HEK293T (cell line): ENCODE data around the gene IL15.

ENCODE experiments used
- ELF4 ChIP-seq: fragments of 450-650 bp; IDR thresholded peaks from 2 replicates; pipeline ENCODE4 v1.6.1; 2017; ENCODE audit warnings: antibody characterized with exemption
- FOXK2 ChIP-seq: fragments of 450-650 bp; IDR thresholded peaks from 2 replicates; pipeline ENCODE4 v1.6.1; 2016; ENCODE audit warnings: mild to moderate bottlenecking
- LEF1 ChIP-seq: fragments of 450-650 bp; IDR thresholded peaks from 2 replicates; pipeline ENCODE4 v1.6.1; 2017; ENCODE audit warnings: mild to moderate bottlenecking, borderline replicate concordance
- TF ChIP-seq, protein P1 (sequence below): fragments of 450-650 bp; IDR thresholded peaks from 2 replicates; pipeline ENCODE4 v1.6.1; 2016

DNA sequence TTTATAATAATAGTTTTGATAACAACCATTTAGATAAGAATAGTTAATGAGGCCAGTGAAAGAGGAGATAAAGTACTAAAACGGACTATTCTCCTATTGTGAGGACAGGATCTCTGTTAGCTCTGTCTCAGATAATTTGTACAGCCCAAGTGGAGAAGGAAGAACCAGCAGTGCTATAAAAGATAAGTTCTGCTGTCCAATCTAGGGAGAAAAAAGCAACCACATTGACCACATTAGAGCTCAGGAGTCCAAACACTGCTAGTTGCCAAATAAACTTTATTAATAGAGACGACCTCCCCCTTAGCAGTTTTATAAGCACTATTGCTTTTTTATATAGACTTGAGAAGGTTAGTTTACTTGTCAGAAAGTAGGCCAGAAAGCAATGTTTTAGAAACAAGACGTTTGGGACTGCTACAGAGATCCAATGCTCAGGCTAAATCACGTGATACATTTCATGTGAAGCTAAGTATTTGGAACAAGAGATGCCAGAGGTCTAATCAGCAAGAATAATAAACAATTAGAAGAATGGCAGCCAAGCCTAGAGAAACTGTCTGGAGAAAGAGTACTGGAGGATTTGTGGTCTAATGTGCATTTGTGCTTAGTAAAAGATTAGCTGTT lies 15.9 kb downstream of the IL15 start:
- TF ChIP-seq, protein P1, sequence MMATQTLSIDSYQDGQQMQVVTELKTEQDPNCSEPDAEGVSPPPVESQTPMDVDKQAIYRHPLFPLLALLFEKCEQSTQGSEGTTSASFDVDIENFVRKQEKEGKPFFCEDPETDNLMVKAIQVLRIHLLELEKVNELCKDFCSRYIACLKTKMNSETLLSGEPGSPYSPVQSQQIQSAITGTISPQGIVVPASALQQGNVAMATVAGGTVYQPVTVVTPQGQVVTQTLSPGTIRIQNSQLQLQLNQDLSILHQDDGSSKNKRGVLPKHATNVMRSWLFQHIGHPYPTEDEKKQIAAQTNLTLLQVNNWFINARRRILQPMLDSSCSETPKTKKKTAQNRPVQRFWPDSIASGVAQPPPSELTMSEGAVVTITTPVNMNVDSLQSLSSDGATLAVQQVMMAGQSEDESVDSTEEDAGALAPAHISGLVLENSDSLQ = no peak
- TF ChIP-seq FOXK2 (no peak), ELF4 (no peak), LEF1 (no peak)
